BE2C (cell line): ENCODE data around the gene CLTB.
A peak's percentile ranks its signal among the peaks of the same experiment; 100 is the strongest.

Experiments
- DNase-seq: peaks from one replicate; pipeline ENCODE4 v3.0.0-alpha.2; 2020
- H3K27me3 ChIP-seq: fragments of 250-450 bp; sonication (Bioruptor Pico); 2 replicates; pipeline ENCODE4 v1.5.1; 2020; ENCODE audit warnings: mild to moderate bottlenecking
- H3K36me3 ChIP-seq: fragments of 250-450 bp; sonication (Bioruptor Pico); 2 replicates; pipeline ENCODE4 v1.5.1; 2020; ENCODE audit warnings: mild to moderate bottlenecking
- H3K4me1 ChIP-seq: fragments of 250-450 bp; sonication (Bioruptor Pico); 2 replicates; pipeline ENCODE4 v1.5.1; 2020
- H3K4me3 ChIP-seq: 2 replicates; pipeline ENCODE4 v1.5.1; 2011; ENCODE audit warnings: low read depth, low read length
- H3K9me3 ChIP-seq: fragments of 250-450 bp; sonication (Bioruptor Pico); 2 replicates; pipeline ENCODE4 v1.5.1; 2020
- TF ChIP-seq, protein P1 (sequence below): IDR thresholded peaks from 2 replicates; pipeline ENCODE4 v1.5.1; 2012; ENCODE audit warnings: mild to moderate bottlenecking, low read depth, low read length

Gene CLTB

DNA sequence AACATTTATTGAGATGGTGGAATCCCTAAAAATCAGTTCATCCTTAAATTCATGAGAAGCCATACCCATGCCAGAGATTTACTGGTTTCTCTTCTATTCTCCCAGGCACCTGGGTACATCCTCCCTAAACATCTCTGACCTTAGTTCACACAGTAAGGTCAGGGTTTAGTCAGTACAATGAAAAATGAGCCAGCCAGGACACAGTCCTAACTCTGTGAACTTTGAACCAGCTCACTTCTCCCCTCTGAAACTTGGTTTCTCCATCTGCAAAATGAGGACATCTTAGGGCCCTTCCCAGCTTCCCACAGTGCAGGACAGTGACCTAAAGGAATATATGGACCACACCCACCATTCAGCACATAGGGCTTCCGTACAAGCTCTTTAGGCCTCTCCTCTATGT is 29.8 kb downstream of the CLTB start:
- no peak for DNase-seq
- Histone ChIP-seq H3K4me3 (peak overlapping the region; percentile 100), H3K27me3 (no peaks in the 10 kb centered on the region), H3K36me3 (peaks cover 73% of the 10 kb centered on the region), H3K4me1 (no peaks in the 10 kb centered on the region), H3K9me3 (no peaks in the 10 kb centered on the region)
- TF ChIP-seq, protein P1, sequence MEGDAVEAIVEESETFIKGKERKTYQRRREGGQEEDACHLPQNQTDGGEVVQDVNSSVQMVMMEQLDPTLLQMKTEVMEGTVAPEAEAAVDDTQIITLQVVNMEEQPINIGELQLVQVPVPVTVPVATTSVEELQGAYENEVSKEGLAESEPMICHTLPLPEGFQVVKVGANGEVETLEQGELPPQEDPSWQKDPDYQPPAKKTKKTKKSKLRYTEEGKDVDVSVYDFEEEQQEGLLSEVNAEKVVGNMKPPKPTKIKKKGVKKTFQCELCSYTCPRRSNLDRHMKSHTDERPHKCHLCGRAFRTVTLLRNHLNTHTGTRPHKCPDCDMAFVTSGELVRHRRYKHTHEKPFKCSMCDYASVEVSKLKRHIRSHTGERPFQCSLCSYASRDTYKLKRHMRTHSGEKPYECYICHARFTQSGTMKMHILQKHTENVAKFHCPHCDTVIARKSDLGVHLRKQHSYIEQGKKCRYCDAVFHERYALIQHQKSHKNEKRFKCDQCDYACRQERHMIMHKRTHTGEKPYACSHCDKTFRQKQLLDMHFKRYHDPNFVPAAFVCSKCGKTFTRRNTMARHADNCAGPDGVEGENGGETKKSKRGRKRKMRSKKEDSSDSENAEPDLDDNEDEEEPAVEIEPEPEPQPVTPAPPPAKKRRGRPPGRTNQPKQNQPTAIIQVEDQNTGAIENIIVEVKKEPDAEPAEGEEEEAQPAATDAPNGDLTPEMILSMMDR: no peak

DNA sequence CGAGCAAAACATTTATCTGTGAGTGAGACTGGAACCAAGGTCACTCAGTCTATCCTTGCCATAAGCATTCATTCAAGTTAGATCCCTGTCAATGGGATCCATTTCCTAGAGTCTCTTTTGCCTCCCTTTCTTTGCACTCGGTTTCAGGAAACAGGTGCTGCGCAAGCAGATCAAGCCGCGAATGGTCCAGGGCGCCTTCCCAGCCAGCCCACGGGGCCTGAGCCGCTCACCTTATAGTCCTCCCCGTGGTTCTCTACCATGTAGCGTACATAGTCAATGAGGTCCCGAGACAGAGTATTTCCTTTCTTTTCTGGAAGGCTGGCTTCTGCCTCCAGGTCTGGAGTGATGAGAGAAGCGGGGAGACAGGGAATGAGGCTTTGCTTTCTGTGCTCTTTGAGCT is 31.3 kb downstream of the CLTB start:
- H3K27me3 ChIP-seq: no peaks in the 10 kb centered on the region
- no peak overlapping the region for H3K4me3 ChIP-seq
- no peaks in the 10 kb centered on the region for H3K4me1 ChIP-seq
- peaks cover 66% of the 10 kb centered on the region for H3K36me3 ChIP-seq
- DNase-seq: no peak
- no peaks in the 10 kb centered on the region for H3K9me3 ChIP-seq
- TF ChIP-seq, protein P1: no peak

DNA sequence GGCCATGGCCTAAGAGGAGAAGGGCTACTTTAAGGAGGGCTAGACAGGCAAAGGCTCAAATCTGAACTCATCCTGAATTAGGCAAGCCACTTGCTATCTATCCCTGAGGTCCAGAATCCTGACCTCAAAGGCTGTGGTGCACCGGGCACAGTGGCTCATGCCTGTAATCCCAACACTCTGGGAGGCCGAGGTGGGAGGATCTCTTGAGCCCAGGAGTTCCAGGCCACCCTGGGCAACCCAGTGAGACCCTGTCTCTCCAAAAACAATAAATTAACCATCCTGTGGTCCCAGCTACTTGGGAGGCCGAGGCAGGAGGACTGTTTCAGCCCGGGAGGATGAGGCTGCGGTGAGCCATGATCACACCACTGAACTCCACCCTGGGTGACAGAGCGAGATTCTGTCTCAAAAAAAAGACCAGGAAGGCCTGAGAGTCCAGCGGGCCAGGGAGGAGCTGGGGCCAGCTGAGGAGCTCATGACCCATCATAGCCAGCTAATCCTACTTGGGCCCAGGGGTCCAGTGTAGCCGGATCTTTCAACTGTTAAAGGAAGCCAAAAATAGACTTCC is 31.9 kb downstream of the CLTB start:
- H3K4me3 ChIP-seq: no peak overlapping the region
- H3K9me3 ChIP-seq: no peaks in the 10 kb centered on the region
- no peak for DNase-seq
- H3K4me1 ChIP-seq: no peaks in the 10 kb centered on the region
- peaks cover 66% of the 10 kb centered on the region for H3K36me3 ChIP-seq
- no peaks in the 10 kb centered on the region for H3K27me3 ChIP-seq
- TF ChIP-seq, protein P1: no peak

DNA sequence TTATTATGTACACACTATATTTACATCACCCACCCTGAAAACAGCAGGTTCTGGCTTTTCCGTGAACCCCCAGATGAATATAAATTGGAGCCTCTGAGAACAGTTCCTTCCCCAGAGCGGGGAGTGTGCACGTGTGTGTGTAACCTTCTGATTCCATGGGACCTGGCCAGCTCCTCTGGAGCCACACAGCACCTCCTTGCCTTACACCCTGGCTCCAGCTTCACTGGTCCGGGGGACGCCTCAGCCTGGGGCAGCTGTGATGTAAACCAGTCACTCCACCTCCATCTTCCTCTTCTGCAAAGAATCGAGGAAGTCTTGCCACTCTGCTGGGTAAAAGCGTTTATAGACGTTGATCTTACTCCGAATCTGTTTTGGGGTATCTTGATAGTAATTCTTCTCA is 32.4 kb downstream of the CLTB start:
- Histone ChIP-seq H3K4me3 (no peak overlapping the region), H3K27me3 (no peaks in the 10 kb centered on the region), H3K9me3 (no peaks in the 10 kb centered on the region), H3K4me1 (no peaks in the 10 kb centered on the region), H3K36me3 (peaks cover 66% of the 10 kb centered on the region)
- no peak for DNase-seq
- TF ChIP-seq, protein P1: no peak

DNA sequence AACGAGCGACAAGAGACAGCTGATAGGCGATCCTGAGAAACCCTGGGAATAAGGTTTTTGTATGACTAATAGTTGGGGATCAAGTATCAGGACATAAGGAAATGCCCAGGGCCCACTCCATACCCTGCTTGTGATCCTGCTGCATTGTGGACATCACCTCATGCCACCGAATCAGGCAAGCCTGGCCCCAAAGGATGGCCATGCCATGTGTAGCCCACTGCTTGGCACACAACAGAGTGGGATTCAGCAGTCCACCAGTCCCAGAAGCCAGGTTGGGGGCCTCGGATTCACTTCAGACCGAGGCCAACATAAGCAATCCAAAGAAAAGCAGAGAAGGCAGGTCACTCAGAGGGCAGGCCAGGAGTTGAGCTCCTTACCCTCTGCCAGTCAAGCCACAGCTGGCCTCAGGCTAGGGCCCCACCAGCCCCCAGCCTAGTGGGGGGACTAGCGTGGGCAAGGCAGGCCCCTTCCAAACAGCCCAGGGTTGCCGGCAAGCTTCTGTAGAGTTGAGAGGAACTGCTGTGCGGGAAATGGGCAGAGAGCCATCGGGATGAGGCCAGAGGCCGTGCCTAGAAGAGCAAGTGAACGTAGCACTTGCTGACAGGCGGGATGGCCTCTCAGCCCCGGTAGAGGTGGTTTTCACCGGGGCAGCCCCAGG is 33.0 kb downstream of the CLTB start:
- H3K36me3 ChIP-seq: peaks cover 66% of the 10 kb centered on the region
- no peak for DNase-seq
- no peaks in the 10 kb centered on the region for H3K4me1 ChIP-seq
- H3K27me3 ChIP-seq: no peaks in the 10 kb centered on the region
- H3K9me3 ChIP-seq: no peaks in the 10 kb centered on the region
- TF ChIP-seq, protein P1: no peak
- H3K4me3 ChIP-seq: no peak overlapping the region

DNA sequence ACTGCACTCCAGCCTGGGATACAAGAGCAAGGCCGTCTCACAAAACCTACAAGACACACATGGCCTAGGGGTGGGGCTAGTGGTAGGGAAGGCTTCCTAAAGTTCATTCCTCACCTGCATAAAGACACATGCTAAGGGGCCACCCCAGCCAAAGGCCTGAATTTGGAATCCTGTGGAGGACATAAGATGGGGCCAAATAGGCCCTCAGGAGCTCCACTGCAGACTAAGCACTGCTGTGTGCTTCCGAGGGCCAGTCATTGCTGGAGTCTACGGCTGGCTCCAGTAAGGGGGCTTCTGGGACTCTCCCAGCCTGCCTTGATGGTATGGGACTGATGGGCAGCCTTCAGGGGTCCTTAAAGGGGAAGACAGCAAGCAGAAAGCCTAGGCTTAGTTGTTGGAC is 33.6 kb downstream of the CLTB start:
- no peak overlapping the region for H3K4me3 ChIP-seq
- no peaks in the 10 kb centered on the region for H3K27me3 ChIP-seq
- TF ChIP-seq, protein P1: no peak
- H3K4me1 ChIP-seq: no peaks in the 10 kb centered on the region
- H3K9me3 ChIP-seq: no peaks in the 10 kb centered on the region
- no peak for DNase-seq
- H3K36me3 ChIP-seq: peaks cover 65% of the 10 kb centered on the region
